ENCODE data around the gene PTAFR.

Gene PTAFR

DNA sequence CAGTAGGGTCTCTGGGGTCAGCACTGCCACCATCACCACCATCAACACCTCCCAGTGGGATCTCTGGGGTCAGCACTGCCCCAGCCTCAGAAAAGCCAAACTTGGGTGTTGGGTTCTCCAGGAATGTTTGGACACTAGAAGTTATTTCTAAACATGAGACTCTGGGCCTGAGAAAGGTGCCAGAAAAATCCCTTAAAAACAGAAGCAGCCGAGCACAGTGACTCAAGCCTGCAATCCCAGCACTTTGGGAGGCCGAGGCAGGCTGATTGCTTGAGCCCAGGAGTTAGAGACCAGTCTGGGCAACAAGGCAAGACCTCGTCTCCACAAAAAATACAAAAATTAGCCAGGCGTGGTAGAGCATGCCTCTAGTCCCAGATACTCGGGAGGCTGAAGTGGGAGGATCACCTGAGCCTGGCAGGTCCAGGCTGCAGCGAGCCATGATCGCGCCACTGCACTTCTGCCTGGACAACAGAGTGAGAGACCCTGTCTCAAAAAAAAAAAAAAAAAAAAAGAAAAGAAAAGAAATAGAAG, 470 bp downstream of the PTAFR start:
- DNase-seq = no peak

DNA sequence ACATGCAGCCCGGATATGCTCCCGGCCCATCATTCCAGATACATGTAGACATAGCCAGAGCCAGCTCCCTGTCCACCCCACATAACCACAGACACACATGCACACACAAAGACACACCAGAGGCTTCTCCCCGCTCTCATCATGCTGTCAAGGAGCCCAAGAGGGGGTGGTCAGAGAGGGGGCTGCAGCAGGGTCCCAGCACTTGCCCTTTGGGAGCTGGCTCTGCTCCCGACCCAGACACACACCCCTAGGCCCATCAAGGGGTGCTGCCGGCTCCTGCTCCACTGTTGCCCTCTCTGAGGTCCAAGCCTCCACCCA, 2.6 kb downstream of the PTAFR start:
- no peak for DNase-seq

DNA sequence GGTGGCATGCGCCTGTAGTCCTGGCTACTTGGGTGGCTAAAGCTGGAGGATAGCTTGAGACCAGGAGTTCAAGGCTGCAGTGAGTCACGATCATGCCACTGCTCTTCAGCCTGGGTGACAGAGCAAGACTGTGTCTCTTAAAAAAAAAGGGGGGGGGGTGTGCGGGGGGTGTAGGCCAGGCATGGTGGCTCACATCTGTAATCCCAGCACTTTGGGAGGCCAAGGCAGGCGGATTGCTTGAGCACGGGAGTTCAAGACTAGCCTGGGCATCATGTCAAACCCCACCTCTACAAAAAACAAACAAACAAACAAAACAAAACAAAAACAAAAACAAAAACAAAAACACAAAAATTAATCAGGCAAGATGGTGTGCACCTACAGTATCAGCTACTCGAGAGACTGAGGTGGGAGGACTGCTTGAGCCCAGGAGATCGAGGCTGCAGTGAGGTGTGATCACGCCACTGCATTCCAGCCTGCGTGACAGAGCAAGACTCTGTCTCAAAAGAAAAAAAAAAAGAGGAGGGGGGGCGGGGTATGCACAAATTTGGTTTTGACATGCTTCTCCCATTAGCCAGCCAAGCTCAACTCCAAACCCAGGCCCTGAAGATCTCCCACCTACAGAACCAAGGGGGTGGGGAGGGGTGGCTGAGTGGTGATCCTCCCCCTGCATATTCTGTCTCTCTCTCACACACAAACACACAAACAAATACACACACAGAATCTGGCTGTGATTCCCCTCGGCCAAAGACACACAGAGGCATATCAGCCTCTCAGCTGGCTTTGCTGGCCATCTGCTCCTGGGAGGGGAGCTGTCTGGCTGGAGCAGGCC, 3.1 kb downstream of the PTAFR start:
- peak in 1 of 2 donors; percentile 29 for DNase-seq

DNA sequence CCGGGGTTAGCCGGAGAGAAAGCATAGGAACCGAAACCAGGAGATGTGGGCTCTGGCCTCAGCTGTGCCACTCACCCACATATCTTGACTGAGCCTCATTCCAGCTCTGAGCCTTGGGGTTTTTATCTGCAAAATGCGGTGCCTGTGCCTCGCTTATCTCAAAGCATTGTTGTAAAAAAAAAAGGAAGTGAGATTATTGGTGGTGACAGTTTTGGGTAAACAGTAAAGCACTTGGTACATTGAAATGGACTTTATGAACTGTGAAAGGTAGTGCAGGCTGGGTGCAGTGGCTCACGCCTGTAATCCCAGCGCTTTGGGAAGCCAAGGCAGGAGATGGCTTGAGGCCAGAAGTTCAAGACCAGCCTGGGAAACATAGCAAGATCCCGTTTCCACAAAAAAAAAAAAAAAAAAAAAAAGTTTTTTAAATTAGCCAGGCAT, 3.8 kb downstream of the PTAFR start:
- DNase-seq = peak; percentile 40 to 59

DNA sequence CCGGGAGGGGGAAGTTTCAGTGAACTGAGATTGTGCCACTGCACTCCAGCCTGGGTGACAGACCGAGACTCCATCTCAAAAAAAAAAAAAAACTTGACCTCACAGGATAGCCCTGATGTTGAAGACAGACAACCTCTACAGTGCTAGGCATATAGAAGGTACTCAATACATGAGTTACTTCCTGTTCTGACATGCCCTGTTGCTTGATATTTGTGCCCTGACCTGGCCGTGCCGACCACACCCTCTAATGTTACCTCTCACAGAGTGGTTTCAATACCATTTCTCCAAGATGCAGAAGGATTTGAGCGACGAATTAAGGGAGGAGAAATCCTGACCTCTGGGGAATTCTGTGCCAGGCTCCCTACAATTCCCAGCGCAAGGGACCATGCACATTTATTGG, 5.2 kb downstream of the PTAFR start:
- no peak for DNase-seq

DNA sequence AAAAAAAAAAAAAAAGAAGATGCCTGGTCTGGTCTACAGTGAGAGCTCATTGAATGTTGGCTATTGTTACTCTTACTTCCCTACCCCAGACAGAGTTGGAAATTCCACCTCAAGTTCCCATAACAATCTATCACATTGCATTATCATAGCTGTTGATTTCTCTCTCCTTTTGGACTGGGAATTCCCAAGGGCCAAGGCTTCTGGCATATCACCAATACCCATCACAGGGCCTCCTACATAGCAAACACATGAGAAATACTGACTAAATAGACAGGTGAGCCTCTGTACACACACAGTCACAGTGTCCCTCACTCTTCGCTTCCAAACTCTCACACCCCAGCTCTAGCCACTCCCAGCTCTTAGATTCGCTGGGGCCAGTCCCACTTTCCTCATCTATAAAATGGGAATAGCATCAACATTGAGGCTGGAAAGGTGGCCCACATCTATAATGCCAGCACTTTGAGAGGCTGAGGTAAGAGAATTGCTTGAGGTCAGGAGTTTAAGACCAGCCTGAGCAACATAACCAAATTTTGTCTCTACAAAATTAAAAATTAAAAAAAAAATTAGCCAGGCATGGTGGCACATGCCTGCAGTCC, 6.4 kb downstream of the PTAFR start:
- no peak for DNase-seq

DNA sequence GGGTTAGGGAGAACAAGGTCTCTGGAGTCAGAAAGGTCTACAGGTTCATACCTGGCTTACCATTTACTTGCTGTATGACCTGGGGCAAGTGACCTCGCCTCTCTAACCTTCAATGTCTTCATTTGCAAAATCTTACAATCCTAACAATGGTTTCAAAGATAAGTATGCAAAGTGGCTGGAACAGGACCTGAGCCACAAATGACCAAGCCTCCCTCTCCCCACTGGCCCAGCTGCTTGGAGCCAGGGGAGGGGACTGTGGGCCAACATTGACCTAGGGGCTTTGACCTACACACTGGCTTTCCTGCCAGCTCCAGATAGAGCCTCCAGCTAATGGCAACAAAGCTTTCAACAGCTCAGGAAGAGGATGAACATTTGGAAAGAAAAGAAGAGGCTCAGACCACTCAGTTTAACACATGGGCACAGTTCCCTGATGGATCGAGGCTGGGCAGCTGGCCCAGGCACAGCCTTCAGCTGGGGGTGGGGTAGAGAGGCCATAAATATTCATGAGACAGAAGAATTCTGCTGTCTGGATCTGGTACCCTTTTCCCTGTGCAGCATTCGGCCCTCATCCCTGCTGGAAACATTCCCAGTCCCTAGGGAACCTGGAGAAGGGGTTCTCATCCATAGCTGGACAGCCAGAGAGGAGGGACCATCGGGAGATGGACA, 12.9 kb downstream of the PTAFR start:
- DNase-seq = no peak

DNA sequence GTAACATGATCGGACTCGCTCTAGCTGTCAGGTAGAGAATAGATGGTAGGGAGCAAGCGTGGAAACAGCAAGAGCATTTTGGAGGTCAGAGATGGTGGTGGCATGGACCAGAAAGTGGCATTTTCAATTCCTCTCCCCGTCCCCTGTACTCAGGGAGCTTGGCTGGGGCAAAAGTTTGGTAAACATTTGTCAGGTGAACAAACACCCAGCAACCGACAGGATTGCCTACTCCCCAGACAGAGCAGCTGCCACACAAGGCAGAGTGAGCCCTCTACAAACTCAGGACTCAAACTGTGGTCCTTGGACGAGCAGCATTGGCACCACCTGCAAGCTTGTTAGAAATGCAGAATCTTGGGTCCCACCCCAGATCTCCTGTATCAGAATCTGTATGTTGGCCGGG, 14.3 kb downstream of the PTAFR start:
- DNase-seq = no peak

DNA sequence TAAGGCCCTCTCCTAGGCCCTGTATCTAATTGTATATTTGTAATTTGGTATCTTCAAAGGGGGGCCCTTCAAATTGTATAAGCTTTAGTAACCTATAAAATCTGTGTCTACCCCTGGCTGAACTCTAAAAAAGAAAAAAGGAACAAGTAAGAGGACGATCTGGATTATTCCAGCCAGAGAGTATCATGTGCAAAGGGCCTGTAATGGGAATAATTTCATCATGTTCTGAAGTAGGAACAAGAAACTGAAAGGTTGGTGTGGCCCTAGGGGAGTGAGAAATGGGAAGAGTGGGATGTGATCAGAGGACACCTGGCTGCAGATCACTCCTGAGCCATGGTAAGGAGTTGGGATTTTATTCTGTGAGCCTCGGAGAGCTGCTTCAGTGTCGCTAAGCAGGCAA, 14.7 kb downstream of the PTAFR start:
- DNase-seq = no peak

DNA sequence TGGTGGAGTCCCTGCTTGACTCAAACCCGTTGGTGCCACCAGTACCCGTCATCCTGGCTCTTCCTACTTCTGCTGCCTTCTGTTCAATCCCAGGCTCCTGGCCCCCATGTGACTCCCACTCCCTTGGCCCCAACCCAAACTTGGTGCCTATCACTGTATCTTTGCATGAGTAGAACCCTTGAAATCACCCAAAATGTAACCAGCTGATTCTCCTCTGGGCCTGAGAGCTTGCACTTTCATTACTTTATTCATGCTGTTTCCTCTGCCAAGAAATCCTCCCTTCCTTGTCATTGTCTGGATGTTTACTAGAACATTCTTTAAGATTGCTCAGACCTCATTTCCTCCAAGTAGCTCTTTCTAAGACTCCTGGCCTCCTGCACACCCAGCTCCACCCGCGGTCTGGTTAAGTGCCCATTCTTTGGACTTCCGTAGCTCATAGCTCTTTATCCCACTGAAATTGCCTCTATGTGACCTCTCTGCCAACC, 15.7 kb downstream of the PTAFR start:
- DNase-seq = no peak

DNA sequence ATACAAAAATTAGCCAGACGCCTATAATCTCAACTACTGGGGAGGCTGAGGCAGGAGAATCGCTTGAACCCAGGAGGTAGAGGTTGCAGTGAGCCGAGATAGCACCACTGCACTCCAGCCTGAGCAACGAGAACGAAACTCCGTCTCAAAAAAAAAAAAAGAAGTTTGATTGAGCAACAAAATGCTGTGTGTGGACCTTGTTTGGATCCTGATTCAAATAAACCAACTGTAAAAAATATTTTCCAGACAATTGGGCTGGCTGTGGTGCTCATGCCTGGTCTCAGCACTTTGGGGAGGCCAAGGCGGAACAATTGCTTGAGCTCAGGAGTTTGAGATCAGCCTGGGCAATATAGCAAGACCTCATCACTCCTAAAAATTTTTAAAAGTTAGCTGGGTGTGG, 16.8 kb downstream of the PTAFR start:
- no peak for DNase-seq

DNA sequence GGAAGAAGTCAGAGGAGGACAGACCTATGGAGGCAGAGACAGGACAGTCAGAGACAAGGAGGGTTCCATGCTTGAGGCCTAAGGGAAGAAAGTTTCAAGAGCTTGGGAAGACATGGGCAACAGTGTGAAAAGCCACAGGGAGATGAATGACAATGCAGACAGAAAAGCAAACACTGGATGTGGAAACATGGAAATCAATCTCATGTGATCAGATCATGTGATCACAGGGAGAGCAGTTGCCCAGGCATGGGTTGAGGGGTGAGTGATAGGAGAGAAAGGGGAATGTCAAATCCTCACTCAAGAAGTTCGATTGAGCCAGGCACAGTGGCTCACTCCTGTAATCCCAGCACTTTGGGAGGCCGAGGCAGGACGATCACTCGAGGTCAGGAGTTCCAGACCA, 17.2 kb downstream of the PTAFR start:
- no peak for DNase-seq

DNA sequence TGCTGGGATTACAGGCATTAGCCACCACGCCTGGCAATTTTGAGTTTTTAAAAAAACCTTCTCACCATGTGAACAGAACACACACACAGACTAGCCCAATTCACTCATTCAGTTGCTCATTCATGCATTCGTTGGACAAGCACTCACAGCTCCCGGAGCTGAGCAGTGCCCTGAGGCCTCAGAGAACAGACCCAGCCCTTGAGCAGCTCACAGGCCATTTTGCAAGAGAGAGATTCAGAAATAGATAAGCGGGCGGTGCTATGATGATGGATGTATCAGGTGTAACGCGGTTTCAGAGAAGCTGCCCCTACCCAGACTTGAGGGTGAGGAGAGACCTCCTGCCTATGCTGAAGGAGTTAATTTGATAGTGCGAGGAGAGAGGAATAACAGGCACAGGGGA, 18.6 kb downstream of the PTAFR start:
- no peak for DNase-seq

DNA sequence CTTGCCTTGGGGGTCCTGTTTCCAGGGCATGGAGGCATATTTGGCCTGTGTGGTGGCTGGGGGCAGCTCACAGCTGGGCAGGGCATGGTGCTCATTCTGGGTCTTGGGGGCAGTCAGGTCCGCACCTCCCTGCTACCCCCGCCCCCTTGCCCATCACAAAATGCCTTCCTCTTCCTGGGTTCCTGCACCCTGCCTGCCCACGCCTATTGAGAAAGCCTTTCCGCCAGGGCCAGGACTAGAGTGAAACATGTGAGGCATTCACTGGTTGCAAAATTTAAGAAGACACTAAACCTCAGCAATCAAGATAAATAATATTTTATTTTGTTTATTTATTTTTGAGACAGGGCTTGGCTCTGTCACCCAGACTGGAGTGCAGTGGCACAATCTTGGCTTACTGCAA, 19.7 kb downstream of the PTAFR start:
- DNase-seq = peak in 1 of 2 donors; percentile 21

DNA sequence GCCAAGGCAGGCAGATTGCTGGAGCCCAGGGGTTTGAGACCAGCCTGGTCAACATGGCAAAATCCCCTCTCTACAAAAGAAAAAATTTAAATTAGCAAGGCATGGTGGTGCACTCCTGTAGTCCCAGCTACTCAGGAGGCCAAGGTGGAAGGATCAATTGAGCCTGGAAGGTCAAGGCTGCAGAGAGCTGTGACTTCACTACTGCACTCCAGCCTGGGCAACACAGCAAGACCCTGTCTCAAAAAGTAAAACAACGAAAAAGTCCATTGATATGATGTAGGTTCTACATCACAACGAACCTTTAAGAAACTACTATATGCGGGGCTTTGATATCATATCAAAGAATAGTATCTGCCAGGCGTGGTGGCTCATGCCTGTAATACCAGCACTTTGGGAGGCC, 20.9 kb downstream of the PTAFR start:
- no peak for DNase-seq

DNA sequence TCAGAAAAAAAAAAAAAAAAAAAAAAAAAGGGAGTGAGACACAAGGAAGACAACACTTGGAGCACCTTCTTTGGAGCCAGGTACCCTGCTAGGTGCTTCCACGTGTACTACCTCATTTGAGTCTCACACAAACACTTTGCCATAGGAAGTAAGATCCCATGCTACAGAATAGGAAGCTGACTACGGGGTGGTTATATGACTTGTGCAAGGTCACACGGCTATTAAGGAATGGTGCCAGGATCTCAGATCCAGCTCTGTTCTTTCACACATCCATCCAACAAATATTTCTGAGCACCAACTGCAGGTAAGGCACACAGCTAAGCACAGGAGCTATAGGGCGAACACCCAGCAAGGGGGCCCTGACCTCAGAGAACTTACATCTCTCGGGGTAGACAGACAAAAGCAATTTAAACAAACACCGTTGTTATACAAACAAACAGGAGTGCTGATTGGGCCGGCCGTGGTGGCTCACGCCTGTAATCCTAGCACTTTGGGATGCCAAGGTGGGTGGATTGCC, 22.4 kb downstream of the PTAFR start:
- DNase-seq = no peak

DNA sequence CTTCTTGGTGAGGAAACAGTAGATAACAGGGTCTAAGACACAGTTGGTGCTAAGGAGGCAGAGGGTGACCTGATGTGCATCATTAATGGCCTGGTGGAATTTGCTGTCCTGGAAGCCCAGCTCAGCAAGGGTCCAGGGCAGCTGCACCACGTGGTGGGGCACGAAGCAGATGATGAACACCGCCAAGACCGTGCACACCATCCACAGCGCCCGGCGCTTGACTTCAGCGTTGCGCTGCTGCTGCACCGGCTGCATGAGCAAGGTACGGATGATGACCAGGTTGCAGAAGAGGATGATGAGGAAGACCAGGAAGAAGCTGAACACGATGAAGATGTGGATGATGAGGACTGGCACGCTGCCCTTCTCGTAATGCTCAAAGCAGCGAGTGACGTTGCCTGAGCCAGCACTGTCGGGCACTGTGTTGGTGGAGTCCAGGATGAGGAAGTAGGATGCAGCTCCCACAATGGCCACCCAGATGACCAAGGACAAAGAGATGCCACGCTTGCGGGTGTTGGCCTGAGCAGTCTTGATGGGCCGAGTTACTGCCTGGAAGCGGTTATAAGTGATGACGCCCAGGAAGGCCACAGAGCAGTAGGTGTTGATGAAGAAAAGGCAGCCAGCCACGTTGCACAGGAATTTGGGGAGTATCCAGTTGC, 26.2 kb downstream of the PTAFR start:
- no peak for DNase-seq

DNA sequence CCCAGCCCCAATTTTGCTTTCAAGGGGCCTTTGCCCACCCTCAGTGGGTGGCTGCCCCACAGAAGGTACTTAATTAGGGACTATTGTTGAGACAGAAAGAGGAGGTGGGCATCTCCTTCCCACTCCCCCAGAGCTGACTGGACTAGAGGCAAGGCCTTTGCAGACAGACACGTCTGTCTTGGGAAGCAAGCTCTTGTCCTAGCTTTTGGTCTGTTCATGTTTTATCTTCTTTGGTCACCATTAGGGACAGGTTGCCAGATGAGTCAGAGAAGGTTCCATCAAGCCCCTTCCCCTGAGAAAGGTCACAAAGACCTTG, 27.7 kb downstream of the PTAFR start:
- DNase-seq = no peak

DNA sequence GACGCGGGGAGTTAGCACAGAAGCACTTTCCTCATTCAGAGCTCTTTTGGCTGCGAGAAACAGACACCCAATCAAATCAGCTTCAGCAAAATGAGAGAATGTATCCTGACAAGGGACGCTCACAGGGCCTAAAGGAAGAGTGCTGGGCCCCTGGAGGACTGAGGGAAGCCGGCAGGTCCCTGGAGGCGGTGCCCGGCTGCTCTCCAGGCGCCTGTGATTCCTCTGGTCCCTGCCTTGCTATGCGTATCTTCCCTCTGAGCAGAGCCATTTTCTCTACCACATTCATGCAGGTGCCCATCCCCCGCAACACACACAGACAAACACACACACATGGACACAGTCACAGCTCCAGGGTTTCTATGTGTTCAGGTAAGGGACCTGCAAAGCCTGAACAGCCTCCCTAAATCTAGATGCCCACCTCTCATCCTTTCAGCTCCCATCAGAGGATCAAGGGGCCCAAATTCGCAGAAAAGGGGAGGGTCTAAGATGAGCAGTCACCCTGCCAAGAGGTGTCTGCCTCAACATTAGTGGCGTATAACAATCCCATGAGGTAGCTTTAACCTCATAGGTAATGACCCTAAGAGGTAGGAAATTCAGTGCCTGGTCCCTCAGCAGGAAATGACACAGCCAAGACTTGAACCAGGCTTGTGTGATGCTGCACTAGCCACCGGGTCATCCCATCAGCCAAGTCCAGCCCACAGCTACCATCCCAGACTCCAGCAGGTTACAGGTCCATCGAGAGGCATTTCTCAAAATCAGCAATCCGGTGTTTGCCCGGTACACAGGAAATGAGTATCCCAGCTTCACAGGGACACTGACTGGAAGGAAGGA, 29.0 kb downstream of the PTAFR start:
- DNase-seq = no peak

DNA sequence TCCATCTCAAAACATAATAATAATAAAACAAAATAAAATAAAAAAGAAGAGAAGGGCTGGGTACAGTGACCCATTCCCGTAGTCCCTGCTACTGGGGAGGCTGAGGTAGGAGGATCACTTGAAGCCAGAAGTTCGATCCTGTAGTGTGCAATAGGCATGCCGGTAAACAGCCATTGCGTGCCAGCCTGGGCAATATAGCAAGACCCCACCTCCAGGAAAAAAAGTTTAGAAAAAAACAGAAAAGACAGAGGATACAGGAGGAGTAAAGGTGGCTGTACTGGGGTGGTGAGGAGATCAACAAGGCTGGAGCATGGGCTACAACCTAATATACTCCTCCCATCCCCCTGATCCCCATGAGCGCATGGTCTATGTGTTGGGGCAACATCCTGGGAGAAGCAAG, 30.8 kb downstream of the PTAFR start:
- no peak for DNase-seq

DNA sequence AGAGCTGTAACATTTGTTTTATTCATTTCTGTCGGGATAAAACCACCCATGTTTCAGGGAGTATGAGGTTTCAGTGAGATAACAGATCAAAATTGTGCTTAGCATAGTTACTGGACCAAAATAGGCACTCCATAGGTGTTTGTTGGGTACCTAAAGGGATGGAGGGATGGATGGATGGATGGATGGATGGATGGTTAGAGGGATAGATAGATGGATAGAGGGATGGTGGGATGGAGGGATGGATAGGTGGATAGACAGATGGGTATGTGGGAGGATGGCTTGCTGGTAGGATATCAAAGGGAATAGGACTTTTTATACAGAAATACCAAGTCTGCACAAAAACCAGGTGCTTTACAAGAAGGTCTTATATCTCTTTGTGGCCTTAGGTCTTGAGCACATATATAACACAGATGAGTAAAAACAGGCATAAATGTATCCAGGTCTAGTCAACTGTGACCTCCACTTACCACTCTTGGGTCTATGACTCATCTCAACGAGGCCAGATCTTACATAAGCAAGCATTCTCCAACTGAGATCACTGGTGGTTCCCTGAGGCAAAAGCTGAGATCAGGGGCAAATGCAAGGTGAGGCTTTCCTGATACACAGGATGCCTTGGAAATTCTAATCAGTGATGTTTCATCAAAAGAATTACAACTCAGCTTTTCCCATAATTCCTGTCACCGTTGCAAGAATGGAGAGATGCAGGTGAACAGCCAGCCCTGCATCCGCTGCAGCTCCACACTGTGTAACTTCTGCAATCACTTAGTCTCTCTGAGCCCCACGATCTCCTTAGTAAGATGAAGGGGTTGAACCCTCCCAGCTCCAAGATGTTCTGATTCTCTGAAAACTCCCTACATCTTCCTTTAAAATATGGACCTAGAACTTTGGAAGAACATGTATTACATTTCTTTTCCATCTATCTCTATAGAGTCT, 32.0 kb downstream of the PTAFR start:
- no peak for DNase-seq
